Islet precursor cell (in vitro differentiated cells): ENCODE measurements around the gene STK25.

Experiments used
- DNase-seq: peaks from one replicate; pipeline ENCODE4 v3.0.0-alpha.2; 2018

STK25 gene

GRCh38 chr2:241492174-241492565 is 16.2 kb downstream of the STK25 start:
- no peak for DNase-seq

GRCh38 chr2:241491549-241492173 is 16.7 kb downstream of the STK25 start:
- no peak for DNase-seq

GRCh38 chr2:241490825-241491506 is 17.4 kb downstream of the STK25 start:
- DNase-seq, result no peak

- no peak for DNase-seq
These were observed 18.4 kb downstream of the STK25 start for GRCh38 chr2:241489733-241490680.

GRCh38 chr2:241489088-241489487 is 19.3 kb downstream of the STK25 start:
- DNase-seq, result no peak

GRCh38 chr2:241485172-241485911 is 23.0 kb downstream of the STK25 start:
- no peak for DNase-seq

GRCh38 chr2:241483305-241483704 is 25.1 kb downstream of the STK25 start:
- no peak for DNase-seq

- DNase-seq, result no peak
These were observed 26.0 kb downstream of the STK25 start for GRCh38 chr2:241482126-241482955.

- DNase-seq, result no peak
These were observed 26.7 kb downstream of the STK25 start for GRCh38 chr2:241481687-241482086.

GRCh38 chr2:241479026-241479898 is 29.1 kb downstream of the STK25 start:
- no peak for DNase-seq

GRCh38 chr2:241478166-241478565 is 30.2 kb downstream of the STK25 start:
- no peak for DNase-seq

GRCh38 chr2:241475267-241475666 is 33.1 kb downstream of the STK25 start:
- DNase-seq, result no peak

GRCh38 chr2:241473399-241473798 is 35.0 kb downstream of the STK25 start:
- DNase-seq, result no peak

- DNase-seq, result no peak
These were observed 38.6 kb downstream of the STK25 start for GRCh38 chr2:241469746-241470145.

- DNase-seq, result no peak
These were observed 40.0 kb downstream of the STK25 start for GRCh38 chr2:241468476-241468781.

GRCh38 chr2:241467777-241468475 is 40.5 kb downstream of the STK25 start:
- no peak for DNase-seq

GRCh38 chr2:241466230-241466629 is 42.2 kb downstream of the STK25 start:
- no peak for DNase-seq

- no peak for DNase-seq
These were observed 42.8 kb downstream of the STK25 start for GRCh38 chr2:241465543-241465942.

GRCh38 chr2:241463276-241464135 is 44.9 kb downstream of the STK25 start:
- DNase-seq, result no peak
